GM06990 (cell line): ENCODE data around the gene PPP3R2.

Experiments used
- DNase-seq: peaks from one replicate; pipeline ENCODE4 v3.0.0-alpha.2; 2011; ENCODE audit not compliant: insufficient read length; ENCODE audit errors: extremely low read depth
- H3K27me3 ChIP-seq: replicated peaks from 2 replicates; pipeline ENCODE4 v1.6.0; 2011; ENCODE audit warnings: low read length; ENCODE audit not compliant: control insufficient read depth, insufficient read depth
- H3K36me3 ChIP-seq: 2 replicates; pipeline ENCODE4 v1.5.1; 2011; ENCODE audit warnings: low read length; ENCODE audit not compliant: control insufficient read depth, insufficient read depth
- H3K4me3 ChIP-seq: replicated peaks from 2 replicates; pipeline ENCODE4 v1.5.1; 2011; ENCODE audit warnings: low read depth, mild to moderate bottlenecking, control low read depth, low read length
- TF ChIP-seq, protein P1 (sequence below): IDR thresholded peaks from 2 replicates; pipeline ENCODE4 v1.5.1; 2011; ENCODE audit warnings: low read length, control low read depth, mild to moderate bottlenecking, inconsistent platforms; ENCODE audit not compliant: insufficient read depth, poor library complexity, severe bottlenecking

The PPP3R2 gene

DNA sequence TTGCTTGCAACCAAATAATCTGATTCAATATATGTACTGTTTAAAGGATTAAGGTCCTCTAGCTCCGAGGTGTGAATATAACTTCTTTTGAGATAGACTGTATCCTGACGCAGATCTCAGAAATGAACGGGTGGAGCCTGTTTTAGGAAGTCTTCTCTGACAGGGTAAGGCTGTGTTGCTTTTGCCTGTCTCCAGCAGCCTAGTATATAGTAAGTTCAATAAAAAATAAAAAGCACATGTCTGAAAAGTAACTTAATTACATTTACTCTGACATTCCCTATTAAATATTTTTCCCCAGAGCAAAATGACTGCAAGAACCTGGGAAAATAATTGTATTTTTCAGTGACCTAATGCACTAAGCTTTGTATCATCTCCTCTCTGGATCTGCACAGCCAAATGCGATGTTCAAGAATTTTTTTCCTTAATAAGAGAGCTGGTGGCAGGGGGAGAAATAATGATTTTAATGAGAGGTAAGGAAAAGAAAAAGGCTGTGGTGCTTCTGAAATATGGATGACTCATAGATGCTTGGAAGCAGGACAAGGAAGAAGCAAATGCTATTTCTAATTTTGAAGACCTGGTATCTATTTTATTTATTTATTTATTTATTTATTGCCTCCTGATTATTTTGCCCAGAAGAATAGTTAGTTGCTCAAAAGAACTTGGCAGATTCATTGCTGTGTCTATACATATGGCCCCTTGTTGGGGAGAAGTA lies 7.3 kb downstream of the PPP3R2 start:
- Histone ChIP-seq H3K4me3 (no peak overlapping the region), H3K27me3 (no peaks in the 10 kb centered on the region), H3K36me3 (no peaks in the 10 kb centered on the region)
- DNase-seq, result no peak
- TF ChIP-seq, protein P1, sequence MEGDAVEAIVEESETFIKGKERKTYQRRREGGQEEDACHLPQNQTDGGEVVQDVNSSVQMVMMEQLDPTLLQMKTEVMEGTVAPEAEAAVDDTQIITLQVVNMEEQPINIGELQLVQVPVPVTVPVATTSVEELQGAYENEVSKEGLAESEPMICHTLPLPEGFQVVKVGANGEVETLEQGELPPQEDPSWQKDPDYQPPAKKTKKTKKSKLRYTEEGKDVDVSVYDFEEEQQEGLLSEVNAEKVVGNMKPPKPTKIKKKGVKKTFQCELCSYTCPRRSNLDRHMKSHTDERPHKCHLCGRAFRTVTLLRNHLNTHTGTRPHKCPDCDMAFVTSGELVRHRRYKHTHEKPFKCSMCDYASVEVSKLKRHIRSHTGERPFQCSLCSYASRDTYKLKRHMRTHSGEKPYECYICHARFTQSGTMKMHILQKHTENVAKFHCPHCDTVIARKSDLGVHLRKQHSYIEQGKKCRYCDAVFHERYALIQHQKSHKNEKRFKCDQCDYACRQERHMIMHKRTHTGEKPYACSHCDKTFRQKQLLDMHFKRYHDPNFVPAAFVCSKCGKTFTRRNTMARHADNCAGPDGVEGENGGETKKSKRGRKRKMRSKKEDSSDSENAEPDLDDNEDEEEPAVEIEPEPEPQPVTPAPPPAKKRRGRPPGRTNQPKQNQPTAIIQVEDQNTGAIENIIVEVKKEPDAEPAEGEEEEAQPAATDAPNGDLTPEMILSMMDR, result no peak

DNA sequence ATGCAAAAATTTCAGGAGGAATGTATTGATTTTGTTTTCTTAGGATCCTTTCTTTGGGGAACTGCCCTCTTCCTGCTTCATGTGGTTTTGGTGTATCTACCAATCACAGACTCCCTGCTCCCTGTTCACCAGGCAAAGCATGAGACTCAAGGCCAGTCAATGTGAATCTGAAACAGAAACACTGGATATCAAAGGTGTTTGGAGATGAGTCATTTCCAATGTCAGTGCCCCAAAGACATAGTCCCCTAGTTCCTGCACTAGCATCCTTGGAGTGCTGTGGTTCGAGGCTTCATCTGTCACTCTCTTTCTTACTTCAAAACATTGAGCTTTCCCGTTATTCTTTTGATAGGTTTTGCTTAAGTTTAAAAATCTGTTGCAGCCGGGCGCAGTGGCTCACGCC lies 8.1 kb downstream of the PPP3R2 start:
- Histone ChIP-seq H3K36me3 (no peaks in the 10 kb centered on the region), H3K4me3 (no peak overlapping the region), H3K27me3 (no peaks in the 10 kb centered on the region)
- DNase-seq, result no peak
- TF ChIP-seq, protein P1, result no peak

DNA sequence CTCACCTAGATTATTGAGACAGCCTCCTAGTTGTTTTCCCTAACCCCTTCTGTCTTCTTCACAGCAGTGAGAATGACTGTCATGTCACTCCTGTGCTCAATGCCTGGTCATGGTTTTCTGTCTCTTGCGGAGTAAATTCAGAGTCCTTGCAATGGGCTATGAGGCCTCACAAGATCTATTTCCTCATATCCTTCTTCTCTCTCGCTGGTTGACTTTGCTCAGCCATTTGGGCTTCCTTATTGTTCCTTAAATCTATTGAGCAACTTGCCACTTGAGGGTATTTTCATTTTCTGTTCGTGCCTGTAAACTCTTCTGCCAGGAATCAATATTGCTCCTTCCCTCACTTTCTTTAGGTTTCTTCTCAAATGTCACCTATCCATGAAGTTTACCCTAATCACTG lies 9.0 kb downstream of the PPP3R2 start:
- Histone ChIP-seq H3K36me3 (no peaks in the 10 kb centered on the region), H3K27me3 (no peaks in the 10 kb centered on the region), H3K4me3 (no peak overlapping the region)
- TF ChIP-seq, protein P1, result no peak
- DNase-seq, result no peak

DNA sequence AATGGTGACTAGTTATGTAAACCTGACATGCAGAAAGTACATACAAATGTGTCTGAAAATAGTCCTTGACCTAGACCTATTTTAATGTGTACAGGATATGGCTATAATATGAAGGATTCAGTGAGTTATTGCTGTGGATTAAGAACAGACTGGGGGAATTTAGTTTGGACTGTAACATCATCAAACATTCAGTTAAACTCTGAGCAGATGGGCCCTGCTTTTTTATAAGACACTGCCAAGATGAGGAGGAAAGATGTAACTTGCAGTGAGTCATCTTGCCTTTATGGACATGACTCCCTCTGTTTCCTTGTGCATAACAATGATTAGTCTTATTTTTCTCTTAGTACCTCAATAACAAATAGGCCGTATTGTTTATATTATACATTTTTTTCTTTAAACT lies 12.2 kb downstream of the PPP3R2 start:
- no peaks in the 10 kb centered on the region for H3K27me3 ChIP-seq
- H3K36me3 ChIP-seq, result no peaks in the 10 kb centered on the region
- H3K4me3 ChIP-seq, result no peak overlapping the region
- DNase-seq, result no peak
- TF ChIP-seq, protein P1, result no peak

DNA sequence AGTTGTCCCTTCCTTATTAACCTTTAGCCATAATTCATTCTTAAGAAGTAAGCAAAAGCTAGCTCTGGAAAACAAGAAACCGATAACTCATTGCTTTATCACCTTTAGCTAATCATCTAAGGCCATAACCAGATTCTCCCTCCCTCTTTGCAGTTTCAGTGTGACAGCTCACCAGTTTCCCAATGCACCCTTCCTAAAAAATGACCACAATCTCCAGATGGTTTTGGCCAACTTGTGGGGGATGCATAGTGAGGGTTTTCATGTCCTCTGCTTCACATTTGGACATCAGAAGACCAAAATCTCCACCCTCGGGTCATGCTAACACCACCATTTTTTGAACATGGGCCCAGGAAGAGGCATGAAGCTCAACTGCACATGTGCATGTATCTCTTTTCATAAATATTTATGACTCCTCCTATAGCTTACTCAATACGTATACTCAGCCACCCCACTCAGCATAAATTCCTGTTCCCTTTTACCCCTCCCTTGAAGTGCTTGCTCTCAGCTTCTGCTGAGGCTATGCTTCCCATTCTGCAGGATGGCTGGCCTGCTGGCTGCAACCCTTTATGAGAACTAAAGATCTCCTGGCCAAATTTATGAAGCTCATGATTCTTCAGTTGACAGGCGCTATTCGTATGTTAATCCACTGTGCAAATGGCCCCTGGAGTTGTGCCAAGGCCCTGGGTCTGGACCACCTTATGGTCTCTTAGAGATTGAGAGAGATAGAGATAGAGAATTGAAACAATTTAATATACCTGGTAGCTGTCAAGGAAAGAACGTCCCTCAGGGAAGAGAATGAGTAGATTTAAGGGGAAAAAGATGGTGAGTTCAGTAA lies 14.8 kb downstream of the PPP3R2 start:
- TF ChIP-seq, protein P1, result no peak
- Histone ChIP-seq H3K27me3 (no peaks in the 10 kb centered on the region), H3K4me3 (no peak overlapping the region), H3K36me3 (no peaks in the 10 kb centered on the region)
- no peak for DNase-seq
